PC-3 (cell line): ENCODE measurements around the gene LYRM4. TPM values are rescaled to one million over a fixed set of nuclear protein-coding genes. Genes with fewer than 3 reads are reported as not detected.

Source experiments
- ATAC-seq: fragments of 200-7000 bp; cut with Tn5 transposase; 2 replicates; pipeline ENCODE4 v1.9.1; 2020; ENCODE audit warnings: mild to moderate bottlenecking, moderate library complexity
- BruUV-seq: library from RNA; stranded (reverse); fragments of 400-500 nt; replicated peaks from 2 replicates; lab custom pipeline; 2021; lab: Mats Ljungman, UMichigan
- CTCF ChIA-PET: fragments of 300-600 bp; sonication (Branson Sonifier 250); formaldehyde crosslinking; loops from one replicate; lab custom pipeline; 2022; ENCODE audit warnings: antibody characterized with exemption; lab: Charles Lee
- POLR2A ChIA-PET: fragments of 300-600 bp; sonication (Branson Sonifier 250); formaldehyde crosslinking; loops from one replicate; lab custom pipeline; 2022; ENCODE audit warnings: antibody characterized with exemption; ENCODE audit not compliant: unreplicated experiment; lab: Charles Lee
- DNase-seq: peaks from one replicate; pipeline ENCODE4 v3.0.0-alpha.2; 2015
- H2AFZ ChIP-seq: fragments of 300-600 bp; sonication (generic); 2 replicates; pipeline ENCODE4 v1.6.0; 2016; ENCODE audit warnings: antibody characterized with exemption, low read length
- H3F3A ChIP-seq: fragments of 300-600 bp; sonication (generic); one replicate; pipeline ENCODE4 v1.6.0; 2017; ENCODE audit warnings: antibody characterized with exemption, low read length, control low read depth, mild to moderate bottlenecking; ENCODE audit not compliant: unreplicated experiment
- H3K27ac ChIP-seq: fragments of 300-600 bp; sonication (generic); 2 replicates; pipeline ENCODE4 v1.5.1; 2016; ENCODE audit warnings: mild to moderate bottlenecking, low read length
- H3K27me3 ChIP-seq: fragments of 300-600 bp; sonication (generic); 2 replicates; pipeline ENCODE4 v1.6.1; 2016; ENCODE audit warnings: low read length, mixed read lengths
- H3K36me3 ChIP-seq: fragments of 300-600 bp; sonication (generic); 2 replicates; pipeline ENCODE4 v1.6.1; 2016; ENCODE audit warnings: low read depth, mixed run types, low read length, mixed read lengths
- H3K4me1 ChIP-seq: fragments of 300-600 bp; sonication (generic); 2 replicates; pipeline ENCODE4 v1.5.1; 2016; ENCODE audit warnings: low read length; ENCODE audit not compliant: insufficient read depth
- H3K4me2 ChIP-seq: fragments of 300-600 bp; sonication (generic); 2 replicates; pipeline ENCODE4 v1.6.0; 2016; ENCODE audit warnings: low read length
- H3K4me3 ChIP-seq: fragments of 300-600 bp; sonication (generic); 2 replicates; pipeline ENCODE4 v1.5.1; 2016; ENCODE audit warnings: mild to moderate bottlenecking, low read length, mixed read lengths
- H3K79me2 ChIP-seq: fragments of 300-600 bp; sonication (generic); 2 replicates; pipeline ENCODE4 v1.6.1; 2017; ENCODE audit warnings: low read length, mixed read lengths
- H3K9ac ChIP-seq: fragments of 300-600 bp; sonication (generic); 2 replicates; pipeline ENCODE4 v1.6.0; 2016; ENCODE audit warnings: mild to moderate bottlenecking, low read length
- H3K9me2 ChIP-seq: fragments of 300-600 bp; sonication (generic); replicated peaks from 2 replicates; pipeline ENCODE4 v1.6.1; 2016; ENCODE audit warnings: mixed run types, low read length, mixed read lengths
- H3K9me3 ChIP-seq: fragments of 300-600 bp; sonication (generic); 2 replicates; pipeline ENCODE4 v1.6.1; 2016; ENCODE audit warnings: low read length, mixed read lengths
- H4K20me1 ChIP-seq: fragments of 300-600 bp; sonication (generic); 2 replicates; pipeline ENCODE4 v1.6.1; 2016; ENCODE audit warnings: low read length, mixed read lengths
- EZH2 ChIP-seq: fragments of 300-600 bp; sonication (generic); IDR thresholded peaks from one replicate; pipeline ENCODE4 v1.6.1; 2017; ENCODE audit warnings: antibody characterized with exemption, mild to moderate bottlenecking, low read length; ENCODE audit not compliant: unreplicated experiment
- EZH2phosphoT487 ChIP-seq: fragments of 300-600 bp; sonication (generic); IDR thresholded peaks from 2 replicates; pipeline ENCODE4 v1.6.1; 2018; ENCODE audit warnings: mild to moderate bottlenecking, antibody characterized with exemption, low read length, borderline replicate concordance
- intact Hi-C: fragments of 100-400 bp; cut with micrococcal nuclease; formaldehyde crosslinking; loops from 2 replicates; pipeline ENCODE4 v1.9.0; 2023
- total RNA-seq: library from RNA; depleted of rRNA; stranded (reverse); fragments of >200 nt; gene quantifications from 2 replicates; pipeline ENCODE4 v1.2.3, GENCODE V29; 2014
- TF ChIP-seq, protein P1 (sequence below): fragments of 300-600 bp; sonication (generic); conservative IDR thresholded peaks from 2 replicates; pipeline ENCODE4 v1.5.1; 2017; ENCODE audit warnings: antibody characterized with exemption, low read depth, mild to moderate bottlenecking, low read length

The LYRM4 gene
- total RNA-seq, 1 experiment from 2014 or later = 27.7 TPM

DNA sequence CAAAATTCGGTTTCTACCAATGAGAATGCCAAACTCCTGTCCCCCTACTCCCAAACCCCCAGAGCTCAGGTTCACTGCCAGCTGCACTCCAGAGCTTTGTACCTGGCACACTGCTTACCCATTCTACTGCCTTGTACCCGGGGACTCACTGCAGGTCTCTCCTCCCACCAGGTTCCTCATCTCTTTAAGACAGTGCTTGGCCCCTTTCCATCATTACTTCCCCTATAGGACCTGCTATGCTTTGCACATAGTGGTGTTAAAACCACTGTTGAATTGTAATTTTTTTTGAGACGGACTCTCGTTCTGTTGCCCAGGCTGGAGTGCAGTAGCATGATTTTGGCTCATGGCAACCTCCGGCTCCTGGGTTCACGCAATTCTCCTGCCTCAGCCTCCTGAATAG lies 25.9 kb downstream of the LYRM4 start:
- Histone ChIP-seq H3F3A (no peaks in the 10 kb centered on the region), H4K20me1 (no peaks in the 10 kb centered on the region), H3K36me3 (no peaks in the 10 kb centered on the region), H3K4me1 (peaks cover 21% of the 10 kb centered on the region), H2AFZ (no peak overlapping the region), H3K9me2 (no peaks in the 10 kb centered on the region), H3K9me3 (no peaks in the 10 kb centered on the region), H3K4me3 (no peak overlapping the region), H3K79me2 (peaks cover 4% of the 10 kb centered on the region), H3K27ac (no peak overlapping the region), H3K9ac (no peak overlapping the region), H3K4me2 (no peak overlapping the region), H3K27me3 (no peaks in the 10 kb centered on the region)
- ChIA-PET CTCF (no interaction called here), POLR2A (no interaction called here)
- TF ChIP-seq EZH2 (no peak), EZH2phosphoT487 (no peak)
- TF ChIP-seq, protein P1, sequence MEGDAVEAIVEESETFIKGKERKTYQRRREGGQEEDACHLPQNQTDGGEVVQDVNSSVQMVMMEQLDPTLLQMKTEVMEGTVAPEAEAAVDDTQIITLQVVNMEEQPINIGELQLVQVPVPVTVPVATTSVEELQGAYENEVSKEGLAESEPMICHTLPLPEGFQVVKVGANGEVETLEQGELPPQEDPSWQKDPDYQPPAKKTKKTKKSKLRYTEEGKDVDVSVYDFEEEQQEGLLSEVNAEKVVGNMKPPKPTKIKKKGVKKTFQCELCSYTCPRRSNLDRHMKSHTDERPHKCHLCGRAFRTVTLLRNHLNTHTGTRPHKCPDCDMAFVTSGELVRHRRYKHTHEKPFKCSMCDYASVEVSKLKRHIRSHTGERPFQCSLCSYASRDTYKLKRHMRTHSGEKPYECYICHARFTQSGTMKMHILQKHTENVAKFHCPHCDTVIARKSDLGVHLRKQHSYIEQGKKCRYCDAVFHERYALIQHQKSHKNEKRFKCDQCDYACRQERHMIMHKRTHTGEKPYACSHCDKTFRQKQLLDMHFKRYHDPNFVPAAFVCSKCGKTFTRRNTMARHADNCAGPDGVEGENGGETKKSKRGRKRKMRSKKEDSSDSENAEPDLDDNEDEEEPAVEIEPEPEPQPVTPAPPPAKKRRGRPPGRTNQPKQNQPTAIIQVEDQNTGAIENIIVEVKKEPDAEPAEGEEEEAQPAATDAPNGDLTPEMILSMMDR = no peak
- DNase-seq (no peak), ATAC-seq (no peak)
- intact Hi-C loops = no loop called here
- BruUV-seq = no TSS peak

DNA sequence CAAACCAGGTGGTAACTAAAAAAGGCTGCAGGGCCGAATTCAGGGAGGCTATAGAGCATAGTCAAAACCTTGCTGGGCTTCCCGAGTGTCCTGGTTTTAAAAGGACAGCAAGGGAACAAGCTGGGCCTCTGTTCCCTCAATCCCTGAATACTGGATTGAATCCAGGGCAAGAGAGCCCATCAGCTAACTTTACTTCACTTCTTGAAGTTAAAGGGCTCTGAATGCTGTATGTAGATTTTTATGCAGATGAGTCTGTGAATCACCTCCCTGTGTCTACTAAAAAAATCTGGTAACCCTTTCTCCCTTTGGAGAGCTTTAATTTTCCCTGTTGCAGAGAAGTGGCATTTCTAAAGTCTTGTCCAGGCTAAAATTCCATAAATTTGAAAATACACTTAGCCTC lies 29.5 kb downstream of the LYRM4 start:
- no peak overlapping the region for H2AFZ ChIP-seq
- H3K9ac ChIP-seq = no peak overlapping the region
- H3F3A ChIP-seq = no peaks in the 10 kb centered on the region
- ChIA-PET CTCF (no interaction called here), POLR2A (no interaction called here)
- no peaks in the 10 kb centered on the region for H3K9me2 ChIP-seq
- no TSS peak for BruUV-seq
- H3K27me3 ChIP-seq = no peaks in the 10 kb centered on the region
- no peak overlapping the region for H3K4me3 ChIP-seq
- no peaks in the 10 kb centered on the region for H4K20me1 ChIP-seq
- no peaks in the 10 kb centered on the region for H3K9me3 ChIP-seq
- peak; percentile 26 for ATAC-seq
- H3K4me1 ChIP-seq = peaks cover 24% of the 10 kb centered on the region
- TF ChIP-seq, protein P1 = no peak
- TF ChIP-seq EZH2 = no peak
- TF ChIP-seq EZH2phosphoT487 = no peak
- H3K4me2 ChIP-seq = no peak overlapping the region
- peak overlapping the region; percentile 48 for H3K27ac ChIP-seq
- no peak for DNase-seq
- H3K36me3 ChIP-seq = no peaks in the 10 kb centered on the region
- peaks cover 9% of the 10 kb centered on the region for H3K79me2 ChIP-seq
- intact Hi-C loops = no loop called here

DNA sequence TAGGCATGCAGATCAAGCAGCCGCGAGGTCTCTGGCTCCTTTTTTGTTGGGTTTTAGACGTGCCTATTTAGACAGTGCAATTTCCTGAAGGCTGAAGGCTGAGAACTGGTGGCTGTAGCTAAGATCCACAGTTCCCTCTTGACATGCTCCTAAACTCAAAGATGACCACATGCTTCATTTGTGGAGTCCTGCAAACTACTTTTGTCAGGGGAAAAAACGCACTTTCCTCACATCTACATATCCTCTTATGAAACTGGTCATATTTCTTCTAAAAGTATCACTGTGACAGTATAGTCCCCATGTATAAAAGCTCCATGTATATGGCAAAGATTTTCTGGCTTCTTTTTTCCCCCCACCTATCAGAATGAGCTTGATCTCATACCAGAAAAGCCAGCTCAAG lies 30.7 kb downstream of the LYRM4 start:
- 0 out of 2 replicates have a peak overlapping the region, but pooled peaks have one; percentile 13 for H3K4me3 ChIP-seq
- ChIA-PET POLR2A (interaction anchor here (0.6 kb wide), 1 partner anchor 37 kb away, joined by 3 read pairs; no protein-coding TSS in a partner anchor), CTCF (interaction anchor here (0.7 kb wide), 1 partner anchor 173 kb away, joined by 3 read pairs; no protein-coding TSS in a partner anchor)
- H3K9me2 ChIP-seq = no peaks in the 10 kb centered on the region
- no peak for ATAC-seq
- DNase-seq = no peak
- no peaks in the 10 kb centered on the region for H3K9me3 ChIP-seq
- TF ChIP-seq EZH2 = no peak
- TF ChIP-seq EZH2phosphoT487 = no peak
- TF ChIP-seq, protein P1 = no peak
- H3K36me3 ChIP-seq = no peaks in the 10 kb centered on the region
- H3K9ac ChIP-seq = no peak overlapping the region
- intact Hi-C loops = no loop called here
- BruUV-seq = no TSS peak
- no peaks in the 10 kb centered on the region for H3F3A ChIP-seq
- no peak overlapping the region for H2AFZ ChIP-seq
- H3K27me3 ChIP-seq = no peaks in the 10 kb centered on the region
- H3K4me1 ChIP-seq = peaks cover 24% of the 10 kb centered on the region
- no peaks in the 10 kb centered on the region for H4K20me1 ChIP-seq
- H3K27ac ChIP-seq = peak overlapping the region; percentile 21
- H3K79me2 ChIP-seq = peaks cover 9% of the 10 kb centered on the region
- H3K4me2 ChIP-seq = peak overlapping the region; percentile 45
